KMS-11 (cell line): ENCODE measurements around the gene ABHD14A.

Experiments
- H2AFZ ChIP-seq: fragments of 200-600 bp; sonication (generic); 2 replicates; pipeline ENCODE4 v1.6.1; 2016; ENCODE audit warnings: antibody characterized with exemption, mixed run types, low read depth
- H3K27ac ChIP-seq: fragments of 200-600 bp; sonication (generic); 2 replicates; pipeline ENCODE4 v1.6.1; 2016; ENCODE audit warnings: mild to moderate bottlenecking, mixed run types
- H3K27me3 ChIP-seq: fragments of 200-600 bp; sonication (generic); 2 replicates; pipeline ENCODE4 v1.6.1; 2017; ENCODE audit warnings: mild to moderate bottlenecking, low read depth, mixed run types, moderate library complexity; ENCODE audit not compliant: insufficient read depth
- H3K36me3 ChIP-seq: fragments of 200-600 bp; sonication (generic); 2 replicates; pipeline ENCODE4 v1.6.1; 2017; ENCODE audit warnings: mild to moderate bottlenecking, mixed run types; ENCODE audit not compliant: insufficient read depth
- H3K4me1 ChIP-seq: fragments of 200-600 bp; sonication (generic); 2 replicates; pipeline ENCODE4 v1.6.1; 2016; ENCODE audit warnings: mild to moderate bottlenecking, low read depth, mixed run types; ENCODE audit not compliant: poor library complexity, severe bottlenecking
- H3K4me2 ChIP-seq: fragments of 200-600 bp; sonication (generic); 2 replicates; pipeline ENCODE4 v1.7.0; 2016; ENCODE audit warnings: mild to moderate bottlenecking, mixed run types
- H3K4me3 ChIP-seq: fragments of 200-600 bp; sonication (generic); IDR thresholded peaks from 2 replicates; pipeline ENCODE4 v1.6.1; 2017; ENCODE audit warnings: low read depth, low read length, mixed read lengths; ENCODE audit not compliant: insufficient read depth
- H3K79me2 ChIP-seq: fragments of 200-600 bp; sonication (generic); 2 replicates; pipeline ENCODE4 v1.6.1; 2016; ENCODE audit warnings: low read depth, mixed run types; ENCODE audit not compliant: insufficient read depth
- H3K9ac ChIP-seq: fragments of 200-600 bp; sonication (generic); 2 replicates; pipeline ENCODE4 v1.6.1; 2016; ENCODE audit warnings: mild to moderate bottlenecking, mixed run types
- H4K20me1 ChIP-seq: fragments of 200-600 bp; sonication (generic); 2 replicates; pipeline ENCODE4 v1.6.1; 2016; ENCODE audit warnings: mild to moderate bottlenecking, mixed run types; ENCODE audit not compliant: insufficient read depth
- TF ChIP-seq, protein P1 (sequence below): fragments of 200-600 bp; sonication (generic); conservative IDR thresholded peaks from 2 replicates; pipeline ENCODE4 v1.6.1; 2017; ENCODE audit warnings: low read depth, mild to moderate bottlenecking, antibody characterized with exemption, low read length, moderate library complexity, mixed read lengths

ABHD14A gene

GRCh38 chr3:52029535-52029934, 54.7 kb downstream of the ABHD14A start:
- TF ChIP-seq, protein P1, sequence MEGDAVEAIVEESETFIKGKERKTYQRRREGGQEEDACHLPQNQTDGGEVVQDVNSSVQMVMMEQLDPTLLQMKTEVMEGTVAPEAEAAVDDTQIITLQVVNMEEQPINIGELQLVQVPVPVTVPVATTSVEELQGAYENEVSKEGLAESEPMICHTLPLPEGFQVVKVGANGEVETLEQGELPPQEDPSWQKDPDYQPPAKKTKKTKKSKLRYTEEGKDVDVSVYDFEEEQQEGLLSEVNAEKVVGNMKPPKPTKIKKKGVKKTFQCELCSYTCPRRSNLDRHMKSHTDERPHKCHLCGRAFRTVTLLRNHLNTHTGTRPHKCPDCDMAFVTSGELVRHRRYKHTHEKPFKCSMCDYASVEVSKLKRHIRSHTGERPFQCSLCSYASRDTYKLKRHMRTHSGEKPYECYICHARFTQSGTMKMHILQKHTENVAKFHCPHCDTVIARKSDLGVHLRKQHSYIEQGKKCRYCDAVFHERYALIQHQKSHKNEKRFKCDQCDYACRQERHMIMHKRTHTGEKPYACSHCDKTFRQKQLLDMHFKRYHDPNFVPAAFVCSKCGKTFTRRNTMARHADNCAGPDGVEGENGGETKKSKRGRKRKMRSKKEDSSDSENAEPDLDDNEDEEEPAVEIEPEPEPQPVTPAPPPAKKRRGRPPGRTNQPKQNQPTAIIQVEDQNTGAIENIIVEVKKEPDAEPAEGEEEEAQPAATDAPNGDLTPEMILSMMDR: no peak
- no peaks in the 10 kb centered on the region for H3K36me3 ChIP-seq
- H4K20me1 ChIP-seq: no peaks in the 10 kb centered on the region
- no peak overlapping the region for H2AFZ ChIP-seq
- no peaks in the 10 kb centered on the region for H3K79me2 ChIP-seq
- H3K4me1 ChIP-seq: no peaks in the 10 kb centered on the region
- no peak overlapping the region for H3K9ac ChIP-seq
- H3K27me3 ChIP-seq: no peaks in the 10 kb centered on the region
- H3K4me3 ChIP-seq: no peak overlapping the region
- H3K4me2 ChIP-seq: no peak overlapping the region
- no peak overlapping the region for H3K27ac ChIP-seq
